Endothelial cell (in vitro differentiated cells): ENCODE measurements around the gene MTNR1A. TPM values are rescaled to one million over a fixed set of nuclear protein-coding genes. Genes with fewer than 3 reads are reported as not detected.
"Not testable (repeated sequence)": the region's sequence is repeated elsewhere in the genome, so short reads cannot be mapped to it uniquely, and the experiment has no call there.

Source experiments
- DNase-seq: peaks from one replicate; pipeline ENCODE4 v3.0.0; 2021; ENCODE audit warnings: low spot score
- H3K27ac Mint-ChIP-seq: one replicate; pipeline ENCODE4 v1.8.0; 2021; ENCODE audit warnings: mixed read lengths, inconsistent platforms; ENCODE audit not compliant: unreplicated experiment
- H3K27me3 Mint-ChIP-seq: one replicate; pipeline ENCODE4 v1.8.0; 2021; ENCODE audit warnings: mild to moderate bottlenecking, moderate library complexity, mixed read lengths, inconsistent platforms; ENCODE audit not compliant: unreplicated experiment
- H3K36me3 Mint-ChIP-seq: one replicate; pipeline ENCODE4 v1.8.0; 2021; ENCODE audit warnings: mild to moderate bottlenecking, low read depth, mixed read lengths, inconsistent platforms; ENCODE audit not compliant: unreplicated experiment
- H3K4me1 Mint-ChIP-seq: one replicate; pipeline ENCODE4 v1.8.0; 2021; ENCODE audit warnings: mild to moderate bottlenecking, mixed read lengths, inconsistent platforms; ENCODE audit not compliant: unreplicated experiment
- H3K4me3 Mint-ChIP-seq: one replicate; pipeline ENCODE4 v1.8.0; 2021; ENCODE audit warnings: mild to moderate bottlenecking, mixed read lengths, inconsistent platforms; ENCODE audit not compliant: unreplicated experiment
- H3K9me3 Mint-ChIP-seq: one replicate; pipeline ENCODE4 v1.8.0; 2021; ENCODE audit warnings: mixed read lengths, inconsistent platforms; ENCODE audit not compliant: unreplicated experiment
- CTCF ChIP-seq: fragments of 200-600 bp; sonication (generic); IDR thresholded peaks from one replicate; pipeline ENCODE4 v1.5.0; 2021; ENCODE audit warnings: antibody characterized with exemption; ENCODE audit not compliant: unreplicated experiment
- total RNA-seq: library from RNA; stranded (reverse); fragmentation: NEBNext Ultra II Directional; extraction: Animal tissue kit (Norgen Biotek cat#: 25700); gene quantifications from one replicate; pipeline ENCODE4 v1.2.1, GENCODE V29; 2021; ENCODE audit not compliant: unreplicated experiment

Gene MTNR1A
- total RNA-seq, 1 donor from 2014 or later, result not detected

DNA sequence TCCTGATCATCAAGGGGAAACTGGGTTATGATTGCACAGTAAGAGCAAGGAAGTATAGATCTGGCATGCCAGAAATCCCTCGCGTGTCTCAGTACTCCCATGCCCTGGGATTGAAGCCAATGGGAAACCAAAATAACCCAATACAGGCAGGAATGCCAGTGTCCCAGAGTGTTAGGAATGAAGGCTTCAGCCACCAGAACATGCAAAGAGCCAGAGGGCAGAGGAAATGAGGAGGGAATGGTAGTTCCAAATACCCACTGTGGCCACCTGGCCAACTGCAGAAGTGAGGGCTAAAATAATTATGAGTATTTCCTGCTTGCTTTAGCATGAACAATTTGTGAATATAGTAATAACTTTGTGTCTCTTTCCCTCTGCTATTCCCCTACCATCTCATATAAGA lies 12.2 kb downstream of the MTNR1A start:
- H3K27me3 Mint-ChIP-seq, result peaks cover 5% of the 10 kb centered on the region
- H3K9me3 Mint-ChIP-seq, result peaks cover 8% of the 10 kb centered on the region
- peaks cover 5% of the 10 kb centered on the region for H3K36me3 Mint-ChIP-seq
- H3K27ac Mint-ChIP-seq, result no peak overlapping the region
- no peak for TF ChIP-seq CTCF
- no peak for DNase-seq
- no peaks in the 10 kb centered on the region for H3K4me1 Mint-ChIP-seq
- no peak overlapping the region for H3K4me3 Mint-ChIP-seq

- Mint-ChIP-seq H3K27ac (no peak overlapping the region), H3K4me1 (no peaks in the 10 kb centered on the region), H3K27me3 (peaks cover 1% of the 10 kb centered on the region), H3K36me3 (peaks cover 5% of the 10 kb centered on the region), H3K4me3 (no peak overlapping the region), H3K9me3 (peaks cover 8% of the 10 kb centered on the region)
- DNase-seq, result no peak
- TF ChIP-seq CTCF, result no peak
Observed at GRCh38 chr4:186541801-186542200, 13.6 kb downstream of the MTNR1A start.

DNA sequence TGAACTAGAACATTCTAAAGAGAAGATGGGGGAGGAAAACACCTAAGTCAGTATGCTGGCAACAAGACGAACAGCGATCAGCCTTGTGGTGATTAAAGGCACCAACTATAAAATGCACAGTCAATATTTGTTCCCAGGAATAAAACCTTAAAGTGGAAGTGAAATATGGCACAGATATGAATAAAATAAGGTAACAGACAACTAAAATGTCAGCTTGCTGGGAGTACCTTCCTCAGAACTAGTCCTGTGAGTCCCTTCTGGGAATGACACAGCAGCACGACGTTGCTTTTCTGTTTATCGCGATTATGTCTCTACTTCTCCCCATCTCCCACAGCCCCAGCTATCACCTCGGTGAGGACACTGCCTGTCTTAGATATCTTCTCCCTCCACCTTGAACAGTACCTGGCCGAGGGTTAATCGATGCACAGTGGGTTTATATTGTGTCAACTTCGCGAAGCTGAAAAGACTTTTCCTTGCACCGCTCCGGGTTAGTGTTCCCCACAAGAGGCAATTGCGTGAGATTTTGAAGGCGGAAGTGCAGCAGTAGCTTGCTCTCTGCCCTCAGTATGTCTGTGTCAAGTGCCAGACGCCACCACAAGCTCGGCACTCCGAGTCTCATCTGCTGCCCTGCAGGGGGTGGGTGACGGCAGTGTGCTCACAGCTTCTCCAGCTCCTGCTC lies 17.4 kb downstream of the MTNR1A start:
- Mint-ChIP-seq H3K27me3 (peaks cover 2% of the 10 kb centered on the region), H3K27ac (no peak overlapping the region), H3K9me3 (peaks cover 8% of the 10 kb centered on the region), H3K36me3 (peaks cover 5% of the 10 kb centered on the region), H3K4me1 (no peaks in the 10 kb centered on the region), H3K4me3 (no peak overlapping the region)
- TF ChIP-seq CTCF, result no peak
- no peak for DNase-seq

DNA sequence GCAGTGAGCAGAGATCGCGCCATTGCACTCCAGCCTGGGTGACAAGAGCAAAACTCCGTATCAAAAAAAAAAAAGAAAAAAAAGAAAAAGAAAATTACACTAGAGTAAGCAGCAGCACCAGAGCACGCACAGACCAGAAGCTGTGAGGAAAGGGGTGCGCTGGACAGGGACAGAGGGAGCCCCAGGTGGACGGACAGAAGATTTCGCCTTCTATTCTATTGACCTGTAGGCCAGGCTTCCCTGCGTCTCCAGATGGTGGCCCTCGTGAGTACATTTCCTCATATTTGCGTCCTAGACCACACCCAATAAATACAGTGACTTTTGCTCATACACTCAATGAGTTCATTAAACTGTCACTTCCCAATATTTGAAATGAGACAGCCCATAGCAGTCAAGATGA lies 19.1 kb downstream of the MTNR1A start:
- no peak for TF ChIP-seq CTCF
- no peak overlapping the region for H3K4me3 Mint-ChIP-seq
- H3K27ac Mint-ChIP-seq, result no peak overlapping the region
- H3K4me1 Mint-ChIP-seq, result no peaks in the 10 kb centered on the region
- peaks cover 5% of the 10 kb centered on the region for H3K36me3 Mint-ChIP-seq
- H3K9me3 Mint-ChIP-seq, result peaks cover 8% of the 10 kb centered on the region
- H3K27me3 Mint-ChIP-seq, result peaks cover 2% of the 10 kb centered on the region
- DNase-seq, result no peak

GRCh38 chr4:186534056-186534455 lies 21.3 kb downstream of the MTNR1A start:
- Mint-ChIP-seq H3K27me3 (peaks cover 2% of the 10 kb centered on the region), H3K9me3 (no peaks in the 10 kb centered on the region), H3K36me3 (no peaks in the 10 kb centered on the region), H3K4me3 (no peak overlapping the region), H3K4me1 (no peaks in the 10 kb centered on the region), H3K27ac (no peak overlapping the region)
- TF ChIP-seq CTCF, result no peak
- DNase-seq, result no peak

GRCh38 chr4:186523927-186524326 lies 31.4 kb downstream of the MTNR1A start:
- not testable (repeated sequence) for H3K27me3 Mint-ChIP-seq, H3K9me3 Mint-ChIP-seq, H3K4me1 Mint-ChIP-seq, H3K27ac Mint-ChIP-seq, H3K36me3 Mint-ChIP-seq, H3K4me3 Mint-ChIP-seq, DNase-seq
